DOHH2 (cell line): ENCODE measurements around the gene NSDHL.

Source experiments
- CTCF ChIP-seq: fragments of 200-600 bp; sonication (generic); IDR thresholded peaks from one replicate; pipeline ENCODE4 v1.5.1; 2014; ENCODE audit warnings: antibody characterized with exemption, mild to moderate bottlenecking, low read depth, low read length; ENCODE audit not compliant: poor library complexity, severe bottlenecking
- EZH2phosphoT487 ChIP-seq: fragments of 200-600 bp; sonication (generic); IDR thresholded peaks from 2 replicates; pipeline ENCODE4 v1.6.1; 2017; ENCODE audit warnings: borderline replicate concordance, mild to moderate bottlenecking, antibody characterized with exemption, low read length, moderate library complexity, mixed read lengths

GRCh38 chrX:152823657-152824056, 7.2 kb upstream of the NSDHL start:
- no peak for TF ChIP-seq CTCF
- TF ChIP-seq EZH2phosphoT487: no peak
